SK-N-SH (cell line): Measurements from ENCODE around the gene PCGF3.

Experiments used
- EP300 ChIP-seq, 2 experiments: IDR thresholded peaks; 2 replicates each; pipeline versions ENCODE4 v1.4.0 to v1.6.1; 2012; ENCODE audit warnings: borderline replicate concordance in 1 of 2, low read depth in 1 of 2, low read length in 1 of 2
- POLR2AphosphoS5 ChIP-seq: IDR thresholded peaks from 2 replicates; pipeline ENCODE4 v1.6.1; 2012; ENCODE audit warnings: low read depth, low read length
- RFX5 ChIP-seq: IDR thresholded peaks from 2 replicates; pipeline ENCODE4 v1.6.1; 2012; ENCODE audit warnings: mild to moderate bottlenecking, improper control_type of control experiment, low read length
- SIN3A ChIP-seq: IDR thresholded peaks from 2 replicates; pipeline ENCODE4 v1.6.1; 2012; ENCODE audit warnings: low read depth, mild to moderate bottlenecking, low read length, moderate library complexity, borderline replicate concordance
- TF ChIP-seq, protein P1 (sequence below): fragments of 200-600 bp; sonication (generic); IDR thresholded peaks from 2 replicates; pipeline ENCODE4 v1.6.1; 2017; ENCODE audit warnings: antibody characterized with exemption, mild to moderate bottlenecking, moderate library complexity
- TF ChIP-seq, protein P2 (sequence below): IDR thresholded peaks from 2 replicates; pipeline ENCODE4 v1.4.0; 2012; ENCODE audit warnings: low read depth, borderline replicate concordance
- TF ChIP-seq, protein P3 (sequence below): IDR thresholded peaks from 2 replicates; pipeline ENCODE4 v1.6.1; 2012; ENCODE audit warnings: mild to moderate bottlenecking, low read depth, low read length, moderate library complexity

DNA sequence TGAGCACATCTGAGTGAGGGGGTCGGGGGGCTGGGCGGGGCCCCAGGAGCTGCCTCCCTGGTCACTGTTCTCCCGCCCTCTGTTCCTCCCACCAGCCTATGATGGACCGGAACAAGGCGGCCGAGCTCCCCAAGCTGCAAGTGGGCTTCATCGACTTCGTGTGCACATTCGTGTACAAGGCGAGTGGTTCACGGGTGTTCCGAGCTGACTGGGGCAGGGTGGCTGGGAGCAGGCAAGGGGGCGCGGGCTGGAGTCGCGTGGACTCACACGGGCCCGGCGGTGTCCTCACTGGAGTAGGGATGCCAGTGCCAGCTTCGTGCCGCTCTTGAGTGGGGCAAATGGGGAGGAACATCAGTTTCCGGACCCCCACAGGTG, 39.2 kb upstream of the PCGF3 start:
- TF ChIP-seq, protein P1, sequence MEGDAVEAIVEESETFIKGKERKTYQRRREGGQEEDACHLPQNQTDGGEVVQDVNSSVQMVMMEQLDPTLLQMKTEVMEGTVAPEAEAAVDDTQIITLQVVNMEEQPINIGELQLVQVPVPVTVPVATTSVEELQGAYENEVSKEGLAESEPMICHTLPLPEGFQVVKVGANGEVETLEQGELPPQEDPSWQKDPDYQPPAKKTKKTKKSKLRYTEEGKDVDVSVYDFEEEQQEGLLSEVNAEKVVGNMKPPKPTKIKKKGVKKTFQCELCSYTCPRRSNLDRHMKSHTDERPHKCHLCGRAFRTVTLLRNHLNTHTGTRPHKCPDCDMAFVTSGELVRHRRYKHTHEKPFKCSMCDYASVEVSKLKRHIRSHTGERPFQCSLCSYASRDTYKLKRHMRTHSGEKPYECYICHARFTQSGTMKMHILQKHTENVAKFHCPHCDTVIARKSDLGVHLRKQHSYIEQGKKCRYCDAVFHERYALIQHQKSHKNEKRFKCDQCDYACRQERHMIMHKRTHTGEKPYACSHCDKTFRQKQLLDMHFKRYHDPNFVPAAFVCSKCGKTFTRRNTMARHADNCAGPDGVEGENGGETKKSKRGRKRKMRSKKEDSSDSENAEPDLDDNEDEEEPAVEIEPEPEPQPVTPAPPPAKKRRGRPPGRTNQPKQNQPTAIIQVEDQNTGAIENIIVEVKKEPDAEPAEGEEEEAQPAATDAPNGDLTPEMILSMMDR: no peak
- no peak for TF ChIP-seq SIN3A
- no peak for TF ChIP-seq RFX5
- TF ChIP-seq EP300 (IDR thresholded peaks at IDR 0.05; ENCODE audit: borderline replicate concordance in 1 of 2, low read depth in 1 of 2, low read length in 1 of 2): no peak
- TF ChIP-seq, protein P2, sequence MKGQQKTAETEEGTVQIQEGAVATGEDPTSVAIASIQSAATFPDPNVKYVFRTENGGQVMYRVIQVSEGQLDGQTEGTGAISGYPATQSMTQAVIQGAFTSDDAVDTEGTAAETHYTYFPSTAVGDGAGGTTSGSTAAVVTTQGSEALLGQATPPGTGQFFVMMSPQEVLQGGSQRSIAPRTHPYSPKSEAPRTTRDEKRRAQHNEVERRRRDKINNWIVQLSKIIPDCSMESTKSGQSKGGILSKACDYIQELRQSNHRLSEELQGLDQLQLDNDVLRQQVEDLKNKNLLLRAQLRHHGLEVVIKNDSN: no peak
- TF ChIP-seq POLR2AphosphoS5: no peak
- TF ChIP-seq, protein P3, sequence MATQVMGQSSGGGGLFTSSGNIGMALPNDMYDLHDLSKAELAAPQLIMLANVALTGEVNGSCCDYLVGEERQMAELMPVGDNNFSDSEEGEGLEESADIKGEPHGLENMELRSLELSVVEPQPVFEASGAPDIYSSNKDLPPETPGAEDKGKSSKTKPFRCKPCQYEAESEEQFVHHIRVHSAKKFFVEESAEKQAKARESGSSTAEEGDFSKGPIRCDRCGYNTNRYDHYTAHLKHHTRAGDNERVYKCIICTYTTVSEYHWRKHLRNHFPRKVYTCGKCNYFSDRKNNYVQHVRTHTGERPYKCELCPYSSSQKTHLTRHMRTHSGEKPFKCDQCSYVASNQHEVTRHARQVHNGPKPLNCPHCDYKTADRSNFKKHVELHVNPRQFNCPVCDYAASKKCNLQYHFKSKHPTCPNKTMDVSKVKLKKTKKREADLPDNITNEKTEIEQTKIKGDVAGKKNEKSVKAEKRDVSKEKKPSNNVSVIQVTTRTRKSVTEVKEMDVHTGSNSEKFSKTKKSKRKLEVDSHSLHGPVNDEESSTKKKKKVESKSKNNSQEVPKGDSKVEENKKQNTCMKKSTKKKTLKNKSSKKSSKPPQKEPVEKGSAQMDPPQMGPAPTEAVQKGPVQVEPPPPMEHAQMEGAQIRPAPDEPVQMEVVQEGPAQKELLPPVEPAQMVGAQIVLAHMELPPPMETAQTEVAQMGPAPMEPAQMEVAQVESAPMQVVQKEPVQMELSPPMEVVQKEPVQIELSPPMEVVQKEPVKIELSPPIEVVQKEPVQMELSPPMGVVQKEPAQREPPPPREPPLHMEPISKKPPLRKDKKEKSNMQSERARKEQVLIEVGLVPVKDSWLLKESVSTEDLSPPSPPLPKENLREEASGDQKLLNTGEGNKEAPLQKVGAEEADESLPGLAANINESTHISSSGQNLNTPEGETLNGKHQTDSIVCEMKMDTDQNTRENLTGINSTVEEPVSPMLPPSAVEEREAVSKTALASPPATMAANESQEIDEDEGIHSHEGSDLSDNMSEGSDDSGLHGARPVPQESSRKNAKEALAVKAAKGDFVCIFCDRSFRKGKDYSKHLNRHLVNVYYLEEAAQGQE: no peak
